HEK293T (cell line): Measurements from ENCODE around the gene SLC22A13.

ENCODE experiments used
- ARNT ChIP-seq: fragments of 450-650 bp; IDR thresholded peaks from 2 replicates; pipeline ENCODE4 v1.6.1; 2017; ENCODE audit warnings: mild to moderate bottlenecking
- BHLHE40 ChIP-seq: fragments of 450-650 bp; IDR thresholded peaks from 2 replicates; pipeline ENCODE4 v1.6.1; 2016; ENCODE audit warnings: mild to moderate bottlenecking, moderate library complexity, borderline replicate concordance
- ELF4 ChIP-seq: fragments of 450-650 bp; IDR thresholded peaks from 2 replicates; pipeline ENCODE4 v1.6.1; 2017; ENCODE audit warnings: antibody characterized with exemption
- FOXA1 ChIP-seq: fragments of 450-650 bp; IDR thresholded peaks from 2 replicates; pipeline ENCODE4 v1.6.1; 2016; ENCODE audit warnings: mild to moderate bottlenecking
- FOXK2 ChIP-seq: fragments of 450-650 bp; IDR thresholded peaks from 2 replicates; pipeline ENCODE4 v1.6.1; 2016; ENCODE audit warnings: mild to moderate bottlenecking
- FOXM1 ChIP-seq: fragments of 450-650 bp; IDR thresholded peaks from 2 replicates; pipeline ENCODE4 v1.6.1; 2017; ENCODE audit warnings: mild to moderate bottlenecking, borderline replicate concordance
- L3MBTL2 ChIP-seq: fragments of 450-650 bp; conservative IDR thresholded peaks from 2 replicates; pipeline ENCODE4 v1.6.1; 2016; ENCODE audit warnings: mild to moderate bottlenecking
- LEF1 ChIP-seq: fragments of 450-650 bp; IDR thresholded peaks from 2 replicates; pipeline ENCODE4 v1.6.1; 2017; ENCODE audit warnings: mild to moderate bottlenecking, borderline replicate concordance
- NFRKB ChIP-seq: fragments of 450-650 bp; IDR thresholded peaks from 2 replicates; pipeline ENCODE4 v1.6.1; 2016; ENCODE audit warnings: mild to moderate bottlenecking, moderate library complexity
- SP1 ChIP-seq: fragments of 450-650 bp; IDR thresholded peaks from 2 replicates; pipeline ENCODE4 v1.6.1; 2017
- SUZ12 ChIP-seq: fragments of 450-650 bp; IDR thresholded peaks from 2 replicates; pipeline ENCODE4 v1.6.1; 2016; ENCODE audit warnings: mild to moderate bottlenecking
- TARDBP ChIP-seq: fragments of 450-650 bp; IDR thresholded peaks from 2 replicates; pipeline ENCODE4 v1.6.1; 2016
- ZNF384 ChIP-seq: fragments of 450-650 bp; IDR thresholded peaks from 2 replicates; pipeline ENCODE4 v1.6.1; 2016
- TF ChIP-seq, protein P1 (sequence below): fragments of 450-650 bp; IDR thresholded peaks from 2 replicates; pipeline ENCODE4 v1.6.1; 2016

GRCh38 chr3:38271553-38271952, 5.9 kb downstream of the SLC22A13 start:
- no peak for TF ChIP-seq FOXM1
- TF ChIP-seq ARNT = no peak
- no peak for TF ChIP-seq FOXK2
- TF ChIP-seq NFRKB = no peak
- TF ChIP-seq, protein P1, sequence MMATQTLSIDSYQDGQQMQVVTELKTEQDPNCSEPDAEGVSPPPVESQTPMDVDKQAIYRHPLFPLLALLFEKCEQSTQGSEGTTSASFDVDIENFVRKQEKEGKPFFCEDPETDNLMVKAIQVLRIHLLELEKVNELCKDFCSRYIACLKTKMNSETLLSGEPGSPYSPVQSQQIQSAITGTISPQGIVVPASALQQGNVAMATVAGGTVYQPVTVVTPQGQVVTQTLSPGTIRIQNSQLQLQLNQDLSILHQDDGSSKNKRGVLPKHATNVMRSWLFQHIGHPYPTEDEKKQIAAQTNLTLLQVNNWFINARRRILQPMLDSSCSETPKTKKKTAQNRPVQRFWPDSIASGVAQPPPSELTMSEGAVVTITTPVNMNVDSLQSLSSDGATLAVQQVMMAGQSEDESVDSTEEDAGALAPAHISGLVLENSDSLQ = no peak
- TF ChIP-seq ZNF384 = no peak
- TF ChIP-seq SUZ12 = no peak
- TF ChIP-seq BHLHE40 = no peak
- no peak for TF ChIP-seq SP1
- TF ChIP-seq ELF4 = no peak
- TF ChIP-seq L3MBTL2 = no peak
- no peak for TF ChIP-seq LEF1
- no peak for TF ChIP-seq FOXA1
- no peak for TF ChIP-seq TARDBP
